Left cardiac atrium (tissue), 4 donors: ENCODE results near the gene ISM2. TPM values are rescaled to one million over a fixed set of nuclear protein-coding genes. Genes with fewer than 3 reads are reported as not detected.

Experiments
- ATAC-seq, 2 donors: fragments of 200-7000 bp; cut with Tn5 transposase; one replicate each; pipeline ENCODE4 v1.9.1; 2020; ENCODE audit warnings: mild to moderate bottlenecking in 2 of 2, moderate library complexity in 2 of 2
- DNase-seq: peaks from one replicate; pipeline ENCODE4 v3.0.0-alpha.2; 2020
- intact Hi-C, 2 donors: fragments of 100-400 bp; cut with DNase I; formaldehyde crosslinking; loops; one replicate each; pipeline versions ENCODE4 v1.14.1 to v1.15.1; 2022 to 2023
- total RNA-seq, 2 donors: library from RNA; stranded (reverse); fragmentation: NEBNext Ultra II Directional; extraction: Animal tissue kit (Norgen Biotek cat#: 25700); gene quantifications; one replicate each; pipeline ENCODE4 v1.2.1, GENCODE V29; 2021
- donor health status: DM: no; HTN: yes; CAD: no.
- donor health status: DM: no; HTN: yes; CAD: no; lungs with severe emphysema.
- donor health status: DM: yes; HTN: yes; CAD: no.
- donor health status: Dilated cardiomyopathy.

Gene ISM2
- total RNA-seq, 2 donors from 2014 or later: 0.21 to 0.47 TPM

DNA sequence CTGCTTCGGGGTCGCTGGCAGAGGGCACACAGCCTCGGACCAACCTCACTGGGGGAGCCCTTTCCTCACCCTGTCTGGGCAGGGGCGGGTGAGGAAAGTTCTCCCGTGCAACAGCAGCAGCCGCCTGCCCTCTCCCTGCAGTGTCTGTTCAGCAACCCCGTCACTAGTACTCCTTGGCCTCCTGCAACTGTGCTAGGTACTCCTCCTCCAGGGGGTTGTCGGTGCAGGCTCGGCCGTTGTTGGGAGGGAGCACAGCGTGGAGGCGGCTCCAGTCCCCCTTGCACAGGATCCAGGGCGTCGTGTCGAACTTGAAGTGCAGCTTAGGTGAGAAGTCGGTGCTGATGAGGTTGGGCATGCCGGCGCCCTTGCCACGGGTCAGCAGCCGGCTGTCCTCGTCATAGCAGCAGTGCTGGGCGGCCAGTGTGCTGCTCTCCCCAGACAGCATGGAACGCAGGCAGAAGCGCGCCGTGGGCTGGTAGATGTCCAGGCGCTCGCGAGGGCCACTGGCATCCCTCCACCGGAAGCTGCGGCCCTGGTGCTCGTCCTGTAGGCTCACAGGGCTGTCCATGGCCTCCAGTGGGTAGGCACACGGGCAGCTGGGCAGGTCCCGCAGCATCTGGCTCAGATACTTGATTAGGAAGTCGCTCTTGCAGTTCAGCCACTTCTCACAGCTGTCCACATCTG is 23.0 kb downstream of the ISM2 start:
- intact Hi-C loops: no loop called here
- ATAC-seq (no peak), DNase-seq (no peak)

DNA sequence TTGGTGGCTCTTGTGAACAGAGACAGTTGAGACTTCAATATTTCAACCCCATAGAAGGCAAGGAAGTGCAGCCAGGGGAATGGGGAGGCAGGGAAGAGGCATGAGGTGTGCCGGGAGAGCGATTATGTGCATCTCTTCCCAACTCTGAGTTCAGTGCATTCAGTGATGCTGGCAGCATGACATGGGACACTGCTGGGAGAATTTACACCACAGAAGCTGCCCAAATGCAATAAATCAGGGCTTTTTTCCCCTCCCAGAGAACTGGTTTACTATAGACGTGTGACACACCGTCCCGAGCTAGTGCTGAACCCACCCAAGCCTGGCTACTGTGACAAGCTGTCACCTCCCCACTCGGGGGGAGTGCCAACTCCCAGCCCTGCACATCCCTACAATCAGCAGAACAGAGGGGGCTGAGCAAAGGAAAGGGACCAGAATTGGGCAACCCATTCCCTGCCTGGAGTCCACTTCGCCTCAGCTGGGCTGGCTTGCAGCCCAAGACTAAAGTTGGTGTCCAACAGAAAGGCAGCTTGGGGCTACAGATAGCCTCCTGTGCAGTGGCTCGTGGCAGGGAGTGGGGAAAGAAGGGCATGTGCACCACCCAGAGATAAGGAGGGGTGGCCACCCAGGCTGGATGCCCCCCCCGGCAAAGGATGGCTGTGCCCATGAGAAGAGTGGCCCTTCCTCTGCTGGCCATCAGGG is 24.0 kb downstream of the ISM2 start:
- ATAC-seq (peak in 1 of 2 donors; percentile 69), DNase-seq (no peak)
- intact Hi-C loops: no loop called here

DNA sequence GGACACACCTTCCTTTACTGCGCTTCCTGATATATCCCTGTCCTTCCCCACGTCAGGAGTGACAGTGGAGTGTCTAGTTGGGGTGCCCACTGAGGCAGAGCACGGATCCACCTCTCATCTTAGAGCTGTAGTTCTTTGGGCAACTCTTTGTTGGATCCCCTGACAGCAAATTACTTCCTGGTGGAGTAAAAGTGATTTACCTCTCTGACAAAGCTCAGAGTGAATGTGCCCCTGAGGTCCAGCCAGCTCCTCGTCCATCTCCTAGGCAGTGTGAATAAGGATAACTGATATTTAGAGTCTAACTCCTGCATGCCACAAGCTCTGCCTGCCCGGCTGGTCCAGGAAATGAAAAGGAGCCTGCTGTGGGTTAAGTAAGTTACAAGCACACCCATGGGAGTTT is 24.7 kb downstream of the ISM2 start:
- ATAC-seq (no peak), DNase-seq (no peak)
- intact Hi-C loops: no loop called here

DNA sequence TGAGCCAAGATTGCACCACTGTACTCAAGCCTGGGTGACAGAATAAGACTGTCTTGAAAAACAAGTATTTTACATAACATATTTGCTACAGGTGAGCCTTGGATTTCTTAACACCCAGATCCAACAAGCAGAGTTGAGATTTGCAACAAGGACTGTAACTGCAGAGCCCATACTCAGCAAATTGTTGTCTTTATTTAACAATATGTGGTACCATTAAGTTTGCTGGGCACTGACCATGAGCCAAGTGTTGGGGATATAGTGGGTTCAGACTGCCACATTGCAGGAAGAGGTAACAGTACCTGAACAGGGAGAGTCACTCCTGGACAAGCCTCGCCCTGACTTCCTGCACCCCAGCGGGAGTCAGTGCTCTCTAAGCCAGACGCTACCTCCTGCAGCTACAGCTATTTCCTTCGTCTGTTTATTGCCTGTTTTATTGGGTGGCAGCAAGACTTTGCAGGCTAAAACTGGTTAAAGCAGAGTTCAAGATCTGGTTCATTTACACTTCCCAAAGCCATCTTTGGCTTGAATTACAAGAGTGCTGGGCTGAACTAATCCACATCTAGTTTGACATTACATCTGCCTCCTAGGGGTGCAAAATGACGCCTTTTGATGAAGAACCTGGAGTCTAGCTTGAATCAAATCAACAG is 28.3 kb downstream of the ISM2 start:
- DNase-seq: no peak
- intact Hi-C loops: no loop called here
- ATAC-seq: no peak

DNA sequence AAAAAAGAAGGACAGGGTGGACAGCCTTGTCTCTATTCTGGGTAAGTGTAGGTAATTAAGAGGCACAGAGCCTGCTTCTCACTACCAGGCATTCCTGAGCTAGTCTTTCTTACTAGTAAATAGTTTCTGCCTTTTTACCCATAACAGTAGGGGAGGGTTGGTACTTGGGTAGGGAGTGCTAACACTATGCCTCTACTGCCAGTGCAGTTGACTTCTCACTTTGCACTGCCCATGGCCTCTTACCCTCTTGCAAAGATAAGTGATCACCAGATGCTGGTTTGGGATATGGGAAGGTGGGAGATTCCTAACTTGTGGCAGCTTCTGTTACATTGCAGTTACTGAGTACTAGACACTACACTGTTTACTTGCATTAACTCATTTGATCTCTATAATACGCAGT is 29.1 kb downstream of the ISM2 start:
- DNase-seq: no peak
- ATAC-seq: no peak
- intact Hi-C loops: no loop called here

DNA sequence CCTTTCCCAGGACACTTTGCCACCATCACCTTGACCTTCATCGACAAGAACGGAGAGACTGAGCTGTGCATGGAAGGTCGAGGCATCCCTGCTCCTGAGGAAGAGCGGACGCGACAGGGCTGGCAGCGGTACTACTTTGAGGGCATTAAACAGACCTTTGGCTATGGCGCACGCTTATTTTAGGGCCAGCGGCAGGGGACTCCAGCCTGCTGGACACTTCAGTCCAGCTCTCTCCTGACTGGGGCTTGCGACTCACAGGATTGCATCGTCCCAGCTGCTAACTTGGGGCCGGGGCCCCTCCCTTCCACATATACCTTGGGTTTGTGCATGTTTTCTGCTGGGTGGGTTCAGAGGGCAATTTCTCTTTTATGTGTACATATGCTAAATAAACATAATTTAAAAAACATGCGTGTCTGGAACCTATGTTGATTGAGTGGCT is 29.5 kb downstream of the ISM2 start:
- intact Hi-C loops: no loop called here
- no peak for DNase-seq
- ATAC-seq: no peak

DNA sequence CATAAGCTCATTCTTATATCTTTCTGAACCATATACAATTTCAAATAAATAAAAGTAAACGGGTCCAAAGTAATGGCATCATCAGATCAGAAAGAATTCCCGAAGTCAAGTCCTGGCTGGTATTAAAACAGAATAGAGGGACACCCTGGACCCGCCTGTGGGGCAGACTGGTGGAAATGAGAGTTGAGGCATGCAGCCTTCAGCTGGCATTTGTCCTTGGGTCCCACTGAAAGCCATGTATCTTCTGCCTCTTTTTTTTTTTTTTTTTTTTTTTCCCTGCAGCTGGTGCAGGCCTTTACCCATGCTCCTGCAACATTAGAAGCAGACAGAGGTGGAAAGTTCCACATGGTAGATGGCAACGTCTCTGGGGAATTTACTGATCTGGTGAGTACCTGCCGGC is 30.8 kb downstream of the ISM2 start:
- intact Hi-C loops: no loop called here
- ATAC-seq (no peak), DNase-seq (no peak)

DNA sequence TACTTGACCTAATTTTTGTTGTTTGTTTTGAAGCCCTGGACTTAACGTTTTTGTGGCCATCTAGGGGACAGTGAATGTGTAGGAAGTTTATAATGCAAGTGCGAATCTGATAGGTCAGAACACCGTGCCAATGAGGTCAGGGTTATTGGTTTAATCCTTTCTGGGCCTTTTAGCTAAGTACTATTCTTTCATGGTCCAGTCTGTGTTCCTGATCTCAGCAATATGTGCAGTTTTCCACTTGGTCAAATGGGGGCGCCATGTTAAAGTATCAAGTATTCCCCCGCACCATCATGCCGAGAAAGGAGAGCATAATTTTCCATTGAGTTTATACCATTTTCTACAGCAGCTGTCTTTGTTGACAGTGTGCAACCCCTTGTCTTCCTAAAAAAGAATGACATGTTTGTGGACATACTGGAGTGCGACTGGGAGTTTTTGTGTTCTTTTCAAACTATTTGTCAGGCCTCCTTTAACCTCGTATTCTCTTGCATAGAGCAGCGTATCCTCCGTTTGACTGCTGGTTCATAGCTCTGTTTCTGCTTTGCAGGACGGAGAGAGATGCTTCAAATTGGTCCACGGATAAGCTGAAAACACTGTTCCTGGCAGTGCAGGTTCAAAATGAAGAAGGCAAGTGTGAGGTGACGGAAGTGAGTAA is 39.4 kb downstream of the ISM2 start:
- intact Hi-C loops: no loop called here
- ATAC-seq (no peak), DNase-seq (peak; percentile 52)

DNA sequence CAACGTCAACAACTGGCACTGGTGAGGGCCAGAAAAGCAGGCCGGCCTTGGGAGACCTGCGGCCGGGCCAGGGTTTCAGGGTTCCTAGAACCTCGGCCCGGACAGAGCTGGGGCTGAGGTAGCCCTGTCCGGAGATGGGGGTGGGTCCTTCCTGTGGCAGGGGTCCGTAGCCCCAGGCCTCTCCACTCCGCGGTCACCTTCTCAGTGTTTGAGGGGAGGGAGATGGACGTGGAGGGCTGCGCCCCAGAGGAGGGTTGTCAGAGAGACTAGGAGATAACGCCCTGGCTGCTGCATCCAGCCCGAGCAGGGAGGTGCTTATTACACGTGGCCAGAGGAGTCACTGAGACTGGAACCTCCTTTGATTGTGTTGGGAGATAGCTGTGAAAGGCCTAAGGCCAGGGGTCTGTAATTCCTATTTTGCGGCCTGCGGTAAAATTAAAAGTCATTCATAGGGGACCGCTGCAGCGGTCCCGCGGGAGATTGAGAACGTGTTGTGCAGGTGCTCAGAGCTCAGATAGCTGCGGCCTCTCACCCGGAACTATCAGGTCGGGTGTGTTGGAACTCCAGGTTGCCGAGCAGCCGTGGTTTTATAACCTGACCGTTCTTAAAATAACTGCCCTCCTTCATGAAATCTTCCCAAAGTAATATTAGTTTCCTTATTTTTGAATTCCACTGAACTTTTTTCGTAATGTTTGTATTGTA is 40.2 kb downstream of the ISM2 start:
- ATAC-seq (peak; percentile 17 to 66), DNase-seq (no peak)
- intact Hi-C loops: no loop called here

DNA sequence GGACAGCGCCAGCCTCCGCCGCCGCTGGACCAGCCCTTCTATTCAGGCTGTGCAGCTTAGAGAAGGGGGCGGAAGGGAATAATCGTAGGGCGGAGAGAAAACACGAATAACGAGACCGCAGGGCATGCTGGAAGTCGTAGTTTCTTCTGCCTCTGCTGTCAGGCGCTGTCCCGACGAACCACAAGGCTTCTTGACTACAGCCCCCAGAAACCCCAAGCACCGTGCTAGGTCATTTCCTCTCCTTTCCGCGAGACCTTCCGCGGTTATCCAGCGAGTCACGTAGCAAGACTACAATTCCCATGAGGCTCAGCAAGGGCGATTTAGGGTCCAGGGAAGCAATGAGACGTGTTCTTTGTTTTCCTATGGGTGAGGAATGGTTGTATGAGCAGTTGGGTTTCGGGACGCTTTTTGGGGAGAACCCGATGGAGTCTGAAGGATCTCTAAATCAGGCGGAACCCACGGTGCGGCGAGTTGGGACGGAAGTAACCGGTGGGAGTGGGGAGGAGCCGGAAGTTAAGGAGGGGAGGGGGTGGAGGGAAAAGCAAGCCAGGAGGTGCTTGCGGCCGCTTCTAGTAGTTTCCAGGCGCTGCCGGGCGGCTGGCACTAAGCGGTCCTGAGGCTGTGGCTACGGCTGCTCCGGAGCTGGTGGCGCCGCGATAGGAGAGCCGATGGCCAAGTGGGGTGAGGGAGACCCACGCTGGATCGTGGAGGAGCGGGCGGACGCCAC is 40.9 kb downstream of the ISM2 start, which contains the start of the genes AHSA1 and VIPAS39:
TSS of gene AHSA1 (plus strand) at position 572 of the 727 bp plus-strand sequence. CDS start at position 669, 97 bp downstream.
TSS of gene VIPAS39 (minus strand) at position 80 of the 727 bp plus-strand sequence. CDS start 3,499 bp downstream, outside the sequence.
- intact Hi-C loops: no loop called here
- DNase-seq (peak; percentile 96), ATAC-seq (peak; percentile 98 to 99)

DNA sequence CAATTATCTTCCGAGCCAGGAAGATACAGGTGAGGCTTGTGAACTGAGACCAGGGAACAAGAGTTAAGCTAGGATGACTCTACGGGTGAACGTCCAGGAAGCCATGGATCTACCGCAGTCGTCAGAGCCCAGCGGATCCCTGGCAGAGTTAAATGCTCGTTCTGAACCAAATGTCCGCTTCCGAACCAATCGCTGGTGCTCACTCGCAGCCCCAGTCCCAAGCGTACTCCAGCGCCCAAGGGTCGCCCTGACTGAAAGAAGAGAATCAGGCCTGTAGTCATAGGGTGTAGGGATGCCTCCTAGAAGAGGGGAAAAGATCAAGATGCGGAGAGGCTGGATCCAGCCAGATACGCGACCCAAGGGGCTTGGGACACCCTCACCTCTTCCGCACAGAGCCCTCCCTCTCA is 41.5 kb downstream of the ISM2 start:
- intact Hi-C loops: no loop called here
- ATAC-seq (no peak), DNase-seq (no peak)

DNA sequence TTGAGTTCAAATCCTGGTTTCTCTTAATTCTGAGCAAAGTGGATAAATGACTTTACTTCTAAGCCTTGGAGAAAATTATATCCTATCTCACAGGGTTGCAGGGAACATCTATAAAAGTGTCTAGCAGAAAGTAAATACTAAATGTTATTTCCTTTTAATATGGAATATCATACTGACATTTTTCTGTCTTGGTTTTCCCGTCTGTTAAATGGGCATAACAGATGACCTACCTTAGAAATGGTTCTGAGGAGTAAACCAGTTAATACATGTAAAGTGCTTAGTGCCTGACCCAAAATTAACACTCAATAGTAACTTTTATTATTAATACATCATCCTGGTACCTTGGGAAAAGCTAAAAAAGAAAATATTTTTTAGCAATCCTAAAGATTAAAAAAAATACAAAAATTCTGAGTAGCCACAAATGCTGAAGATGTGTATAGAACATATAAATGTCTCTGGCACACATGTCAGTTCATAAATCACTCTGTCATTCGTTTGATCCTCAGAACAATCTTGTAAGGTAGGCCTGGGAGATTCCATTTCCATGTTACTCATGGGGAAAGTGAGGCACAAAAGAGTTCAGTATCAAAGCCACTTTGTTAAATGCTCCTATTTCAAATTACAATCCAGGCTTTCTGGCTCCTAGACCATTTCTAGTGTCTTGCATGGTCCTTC is 42.5 kb downstream of the ISM2 start:
- no peak for ATAC-seq
- intact Hi-C loops: no loop called here
- DNase-seq: no peak

DNA sequence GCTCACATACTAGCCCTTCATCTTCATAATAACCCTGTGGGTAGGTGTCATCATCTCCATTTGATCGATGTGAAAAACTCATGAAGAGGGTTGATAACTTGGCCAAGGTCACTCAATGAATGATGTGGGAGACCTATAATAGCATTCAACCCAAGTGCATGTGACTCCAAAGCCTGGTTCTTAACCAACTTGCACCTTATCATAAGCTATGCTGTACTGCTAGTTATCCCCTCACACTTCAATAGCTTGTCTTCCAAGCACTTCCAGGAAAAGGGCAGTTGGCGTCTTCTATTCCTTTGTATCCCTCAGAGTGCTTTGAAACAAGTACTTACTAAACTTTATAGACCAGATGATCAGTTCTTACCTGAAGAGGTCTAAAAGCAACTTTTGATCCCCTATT is 56.4 kb downstream of the ISM2 start:
- intact Hi-C loops: no loop called here
- DNase-seq (no peak), ATAC-seq (no peak)

DNA sequence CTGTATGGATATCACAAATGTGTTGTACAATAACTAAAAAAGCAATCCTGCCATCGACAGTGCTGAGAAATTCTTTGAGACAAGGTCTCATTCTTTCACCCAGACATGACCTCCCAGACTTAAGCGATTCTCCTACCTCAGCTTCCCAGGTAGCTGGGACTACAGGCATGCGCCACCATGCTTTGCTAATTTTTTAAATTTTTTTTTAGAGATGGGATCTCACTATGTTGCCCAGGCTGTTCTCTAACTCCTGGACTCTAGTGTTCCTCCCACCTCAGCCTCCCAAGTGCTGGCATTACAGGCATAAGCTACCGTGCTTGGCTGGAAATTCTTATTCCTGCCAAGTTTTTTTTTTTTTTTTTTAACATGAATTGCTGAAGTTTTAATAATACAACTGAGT is 58.8 kb downstream of the ISM2 start:
- intact Hi-C loops: no loop called here
- no peak for DNase-seq
- no peak for ATAC-seq

DNA sequence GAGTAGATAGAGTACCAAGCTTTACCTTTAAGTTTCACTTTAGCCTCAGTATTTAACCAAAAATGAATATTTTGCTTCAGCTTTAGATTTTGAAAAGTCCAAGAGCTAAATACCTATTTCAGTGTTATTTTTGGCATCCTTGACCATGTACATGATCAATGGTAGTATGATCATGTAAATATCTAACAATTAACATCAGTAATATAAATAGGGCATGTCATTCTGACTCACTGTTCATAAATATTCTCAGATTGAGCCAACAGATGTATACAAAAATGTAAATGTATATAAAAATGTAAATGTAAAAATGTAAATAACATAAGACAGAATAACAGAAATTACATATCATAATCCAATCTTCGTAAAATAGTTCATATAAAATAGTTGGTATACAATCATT is 60.0 kb downstream of the ISM2 start:
- intact Hi-C loops: no loop called here
- ATAC-seq (no peak), DNase-seq (no peak)

DNA sequence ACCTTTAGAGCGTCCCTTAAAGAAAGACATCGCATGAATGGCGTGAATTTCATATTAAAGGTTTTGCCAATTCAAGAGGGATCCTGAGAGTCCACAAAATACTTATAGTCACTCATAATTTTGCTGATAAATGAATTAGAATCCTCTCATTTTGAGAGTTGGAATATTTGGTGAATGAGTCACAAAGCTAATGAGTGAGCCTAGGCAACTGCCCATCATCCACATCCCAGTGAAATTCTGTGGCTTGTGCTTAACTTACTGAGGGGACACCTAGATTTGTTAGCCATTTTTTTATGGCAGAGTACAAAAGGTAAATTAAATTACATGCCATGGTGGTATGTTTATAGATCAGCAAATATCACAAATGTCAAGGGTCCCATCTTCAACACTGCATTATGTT is 62.6 kb downstream of the ISM2 start:
- ATAC-seq: no peak
- intact Hi-C loops: no loop called here
- no peak for DNase-seq

DNA sequence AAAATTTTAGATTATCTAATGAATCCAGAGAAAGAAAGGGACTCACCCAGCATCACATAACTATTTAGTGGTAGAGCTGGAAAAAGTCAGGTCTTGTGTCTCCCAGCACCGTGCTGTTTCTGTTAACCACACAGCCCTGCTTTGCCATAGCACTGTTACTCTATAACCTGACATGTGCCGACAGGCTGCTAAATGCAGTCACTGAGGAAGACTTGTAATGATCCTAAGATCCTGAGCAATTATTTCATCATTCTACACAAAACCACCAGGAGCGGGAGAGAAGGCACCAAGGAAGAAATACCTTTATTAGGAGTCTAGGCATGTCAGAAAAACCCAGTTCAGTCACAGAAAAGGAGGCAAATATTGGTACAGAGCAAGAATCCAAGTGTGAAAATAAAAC is 72.2 kb downstream of the ISM2 start:
- intact Hi-C loops: no loop called here
- ATAC-seq (no peak), DNase-seq (no peak)

DNA sequence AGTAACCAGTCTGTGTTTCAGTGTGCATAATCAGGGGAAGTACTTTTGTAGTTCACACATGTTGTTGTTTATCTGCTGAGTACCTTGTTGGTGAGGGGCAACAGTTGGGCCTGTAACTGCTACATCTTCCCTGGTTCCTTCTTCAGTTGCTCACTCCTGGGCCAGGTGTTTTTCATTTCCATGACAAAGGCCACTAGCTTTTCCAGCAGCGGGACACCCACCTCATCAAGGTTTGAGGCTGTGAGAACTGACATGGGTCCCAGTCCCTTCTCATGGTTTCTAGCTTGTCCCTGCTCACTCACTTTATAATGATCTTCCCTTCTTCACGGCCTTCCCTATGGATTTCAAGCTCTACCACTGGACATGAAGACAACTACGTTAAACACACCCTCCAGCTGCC is 73.8 kb downstream of the ISM2 start:
- ATAC-seq (no peak), DNase-seq (no peak)
- intact Hi-C loops: no loop called here
